K562 (cell line): ENCODE measurements around the gene OTOP3. TPM values are rescaled to one million over a fixed set of nuclear protein-coding genes. Genes with fewer than 3 reads are reported as not detected.

Source experiments
- CCAR2 ChIP-seq: fragments of 200-400 bp; formaldehyde crosslinking; IDR thresholded peaks from 2 replicates; pipeline ENCODE4 v1.6.1; 2017; ENCODE audit warnings: mild to moderate bottlenecking, low read depth, low read length
- CEBPG ChIP-seq, 3 experiments: fragments of 200-800 bp in 1 of 3; sonication (Bioruptor generic) in 1 of 3; sonication (generic) in 1 of 3; formaldehyde crosslinking in 1 of 3; IDR thresholded peaks in 2 of 3; conservative IDR thresholded peaks in 1 of 3; 2 replicates each; pipeline versions ENCODE4 v1.6.1 to v1.8.0; 2016 to 2022; ENCODE audit warnings: missing compliant biosample characterization in 2 of 3, missing genetic modification characterization in 2 of 3, mild to moderate bottlenecking in 1 of 3, missing genetic modification reagents in 1 of 3
- DDX20 ChIP-seq: fragments of 450-650 bp; IDR thresholded peaks from 2 replicates; pipeline ENCODE4 v1.6.1; 2016; ENCODE audit warnings: missing genetic modification characterization, low read depth, mild to moderate bottlenecking, missing compliant biosample characterization, moderate library complexity
- IRF1 ChIP-seq: sonication (generic); formaldehyde crosslinking; IDR thresholded peaks from 2 replicates; pipeline ENCODE4 v1.8.0; 2022; ENCODE audit warnings: missing genetic modification reagents, mild to moderate bottlenecking, borderline replicate concordance
- KAT2B ChIP-seq: IDR thresholded peaks from one replicate; pipeline ENCODE4 v1.6.1; 2012; ENCODE audit warnings: low read depth, mild to moderate bottlenecking, control low read depth, inconsistent platforms, low read length, moderate library complexity
- KDM2B ChIP-seq: fragments of 250-450 bp; sonication (Bioruptor Pico); IDR thresholded peaks from 2 replicates; pipeline ENCODE4 v1.8.0; 2021; ENCODE audit warnings: mild to moderate bottlenecking, moderate library complexity
- LCOR ChIP-seq: sonication (generic); formaldehyde crosslinking; IDR thresholded peaks from 2 replicates; pipeline ENCODE4 v1.8.0; 2022; ENCODE audit warnings: mild to moderate bottlenecking, missing genetic modification reagents
- MIER1 ChIP-seq: fragments of 450-650 bp; IDR thresholded peaks from 2 replicates; pipeline ENCODE4 v1.6.1; 2016; ENCODE audit warnings: antibody characterized with exemption, mild to moderate bottlenecking, low read depth
- MYBL2 ChIP-seq, 2 experiments: fragments of 450-650 bp in 1 of 2; sonication (generic) in 1 of 2; formaldehyde crosslinking in 1 of 2; IDR thresholded peaks; 2 replicates each; pipeline versions ENCODE4 v1.6.1 to v1.8.1; 2017 to 2022; ENCODE audit warnings: borderline replicate concordance in 1 of 2, inconsistent platforms in 1 of 2, low read depth in 1 of 2, mild to moderate bottlenecking in 1 of 2, missing genetic modification reagents in 1 of 2, moderate library complexity in 1 of 2
- NCOA2 ChIP-seq, 2 experiments: fragments of 450-650 bp; IDR thresholded peaks; 2 replicates each; pipeline ENCODE4 v1.6.1; 2018; ENCODE audit warnings: mild to moderate bottlenecking in 2 of 2, moderate library complexity in 1 of 2; ENCODE audit not compliant: partially characterized antibody in 2 of 2
- NFYB ChIP-seq: IDR thresholded peaks from 2 replicates; pipeline ENCODE4 v1.6.1; 2011; ENCODE audit warnings: mild to moderate bottlenecking, moderate library complexity; ENCODE audit not compliant: insufficient read length; ENCODE audit errors: extremely low read depth
- OTX1 ChIP-seq: fragments of 450-650 bp; formaldehyde crosslinking; IDR thresholded peaks from 2 replicates; pipeline ENCODE4 v1.4.0; 2022; ENCODE audit warnings: mild to moderate bottlenecking
- POLR3G ChIP-seq: IDR thresholded peaks from 2 replicates; pipeline ENCODE4 v1.6.1; 2011; ENCODE audit not compliant: insufficient read length, insufficient replicate concordance; ENCODE audit errors: extremely low read depth
- RAD51 ChIP-seq: fragments of 450-650 bp; IDR thresholded peaks from 2 replicates; pipeline ENCODE4 v1.7.1; 2016; ENCODE audit warnings: low read depth, mild to moderate bottlenecking, borderline replicate concordance
- RBFOX2 ChIP-seq: fragments of 200-400 bp; formaldehyde crosslinking; IDR thresholded peaks from 2 replicates; pipeline ENCODE4 v1.6.1; 2017; ENCODE audit warnings: low read depth, mild to moderate bottlenecking, low read length, moderate library complexity
- RBM15 ChIP-seq: fragments of 200-400 bp; formaldehyde crosslinking; IDR thresholded peaks from 2 replicates; pipeline ENCODE4 v1.6.1; 2018; ENCODE audit warnings: mild to moderate bottlenecking, low read length, moderate library complexity; ENCODE audit not compliant: insufficient read depth
- UBTF ChIP-seq, 2 experiments: IDR thresholded peaks; 2 replicates each; pipeline ENCODE4 v1.6.1; 2012; ENCODE audit warnings: improper control_type of control experiment in 2 of 2, low read depth in 2 of 2, low read length in 2 of 2, borderline replicate concordance in 1 of 2
- XRCC5 ChIP-seq: fragments of 200-400 bp; formaldehyde crosslinking; IDR thresholded peaks from 2 replicates; pipeline ENCODE4 v1.6.1; 2017; ENCODE audit warnings: low read depth, mild to moderate bottlenecking, low read length
- ZKSCAN3 ChIP-seq: fragments of 250-450 bp; sonication (Bioruptor Pico); IDR thresholded peaks from 2 replicates; pipeline ENCODE4 v1.4.0; 2020
- ZNF583 ChIP-seq: fragments of 250-450 bp; sonication (Bioruptor Pico); IDR thresholded peaks from 2 replicates; pipeline ENCODE4 v1.4.0; 2020
- polyA plus RNA-seq, 8 experiments: library from polyadenylated mRNA; depleted of rRNA in 4 of 8; stranded (reverse) in 5 of 8; unstranded in 3 of 8; fragments of >200 nt; fragmentation: Nextera tagmentation in 2 of 8; fragmentation: Illumina TruSeq in 1 of 8; extraction: Ambion mirVana in 2 of 8; extraction: Trizol in 1 of 8; gene quantifications; 2 replicates each; pipeline versions ENCODE4 v1.2.1 to v1.2.3, GENCODE V29; 2011 to 2014; ENCODE audit warnings: inconsistent platforms in 1 of 8, missing spikeins in 1 of 8
- total RNA-seq, 7 experiments: library from RNA; depleted of rRNA in 6 of 7; stranded (reverse); fragments of >200 nt in 6 of 7; fragmentation: Illumina TruSeq in 2 of 7; extraction: Trizol in 2 of 7; gene quantifications; 2 replicates each; pipeline versions ENCODE4 v1.2.1 to v1.2.3, GENCODE V29; 2011 to 2021; ENCODE audit warnings: low replicate concordance in 1 of 7
- TF ChIP-seq, protein P1 (sequence below): sonication (generic); formaldehyde crosslinking; IDR thresholded peaks from 2 replicates; pipeline ENCODE4 v1.8.1; 2023; ENCODE audit warnings: mild to moderate bottlenecking, missing genetic modification reagents, moderate library complexity
- TF ChIP-seq, protein P2 (sequence below): sonication (generic); formaldehyde crosslinking; IDR thresholded peaks from 2 replicates; pipeline ENCODE4 v1.8.1; 2022; ENCODE audit warnings: missing genetic modification reagents

Gene OTOP3
- total and polyA plus RNA-seq, 9 of the 15 experiments (the other 6 are each of a cell fraction or from before 2014, with no cell fraction given) = not detected

DNA sequence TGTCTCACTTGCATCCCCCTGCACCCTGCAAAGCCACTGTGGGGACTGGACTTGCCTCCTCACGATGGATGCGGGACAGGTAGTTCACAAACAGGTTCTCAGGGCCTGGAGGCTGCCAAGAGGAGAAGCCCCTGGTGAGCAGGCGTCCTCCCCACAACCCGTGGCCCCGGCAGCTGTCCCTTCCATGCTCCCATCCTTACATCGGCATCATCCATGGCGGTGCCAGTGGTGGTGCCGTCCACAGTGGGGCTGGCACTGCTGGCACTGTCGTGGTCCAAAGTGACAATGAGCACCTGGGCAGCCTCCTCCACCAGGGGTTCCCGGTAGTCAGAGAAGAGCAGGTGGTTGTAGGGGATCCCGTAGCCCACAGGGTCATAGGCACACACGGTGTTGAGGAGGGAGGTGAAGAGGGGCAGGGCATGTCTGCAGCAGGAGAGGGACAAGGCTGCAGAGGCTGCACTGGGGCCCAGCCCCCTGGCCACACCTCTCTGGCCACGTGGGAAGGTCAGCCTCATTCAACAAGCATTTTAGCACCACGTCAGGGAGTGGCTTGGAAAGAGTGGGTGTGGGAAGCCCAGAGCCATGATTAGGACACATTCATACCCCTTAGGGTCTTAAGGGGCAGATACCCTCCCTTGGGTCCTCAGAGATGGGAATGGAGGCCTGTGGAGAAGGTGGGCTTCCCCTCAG lies 24.3 kb downstream of the OTOP3 start (continued):
- no peak for TF ChIP-seq KAT2B
- no peak for TF ChIP-seq RBM15
- no peak for TF ChIP-seq OTX1
- TF ChIP-seq MYBL2 (IDR thresholded peaks at IDR 0.05; ENCODE audit: low read depth) = no peak
- no peak for TF ChIP-seq MYBL2 (CRISPR knock-in tag; IDR thresholded peaks at IDR 0.05; ENCODE audit: borderline replicate concordance)
- no peak for TF ChIP-seq NCOA2 (IDR thresholded peaks at IDR 0.05; ENCODE audit: partially characterized antibody in 2 of 2)
- TF ChIP-seq, protein P1, sequence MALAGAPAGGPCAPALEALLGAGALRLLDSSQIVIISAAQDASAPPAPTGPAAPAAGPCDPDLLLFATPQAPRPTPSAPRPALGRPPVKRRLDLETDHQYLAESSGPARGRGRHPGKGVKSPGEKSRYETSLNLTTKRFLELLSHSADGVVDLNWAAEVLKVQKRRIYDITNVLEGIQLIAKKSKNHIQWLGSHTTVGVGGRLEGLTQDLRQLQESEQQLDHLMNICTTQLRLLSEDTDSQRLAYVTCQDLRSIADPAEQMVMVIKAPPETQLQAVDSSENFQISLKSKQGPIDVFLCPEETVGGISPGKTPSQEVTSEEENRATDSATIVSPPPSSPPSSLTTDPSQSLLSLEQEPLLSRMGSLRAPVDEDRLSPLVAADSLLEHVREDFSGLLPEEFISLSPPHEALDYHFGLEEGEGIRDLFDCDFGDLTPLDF (CRISPR knock-in tag) = no peak
- no peak for TF ChIP-seq LCOR (CRISPR knock-in tag)
- no peak for TF ChIP-seq ZNF583 (CRISPR knock-in tag)
- 0 out of 2 replicates have a peak, but pooled peaks have one; percentile 6 for TF ChIP-seq CEBPG (CRISPR knock-in tag; IDR thresholded peaks at IDR 0.05)
- TF ChIP-seq CEBPG (tag; conservative IDR thresholded peaks at IDR 0.05 in 1 of 2, IDR thresholded peaks at IDR 0.05 in 1 of 2) = no peak
- no peak for TF ChIP-seq RBFOX2
- TF ChIP-seq UBTF (IDR thresholded peaks at IDR 0.05; ENCODE audit: borderline replicate concordance in 1 of 2, low read depth in 2 of 2, low read length in 2 of 2) = no peak
- no peak for TF ChIP-seq IRF1 (CRISPR knock-in tag)
- TF ChIP-seq MIER1 = no peak
- TF ChIP-seq, protein P2, sequence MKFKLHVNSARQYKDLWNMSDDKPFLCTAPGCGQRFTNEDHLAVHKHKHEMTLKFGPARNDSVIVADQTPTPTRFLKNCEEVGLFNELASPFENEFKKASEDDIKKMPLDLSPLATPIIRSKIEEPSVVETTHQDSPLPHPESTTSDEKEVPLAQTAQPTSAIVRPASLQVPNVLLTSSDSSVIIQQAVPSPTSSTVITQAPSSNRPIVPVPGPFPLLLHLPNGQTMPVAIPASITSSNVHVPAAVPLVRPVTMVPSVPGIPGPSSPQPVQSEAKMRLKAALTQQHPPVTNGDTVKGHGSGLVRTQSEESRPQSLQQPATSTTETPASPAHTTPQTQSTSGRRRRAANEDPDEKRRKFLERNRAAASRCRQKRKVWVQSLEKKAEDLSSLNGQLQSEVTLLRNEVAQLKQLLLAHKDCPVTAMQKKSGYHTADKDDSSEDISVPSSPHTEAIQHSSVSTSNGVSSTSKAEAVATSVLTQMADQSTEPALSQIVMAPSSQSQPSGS (CRISPR knock-in tag) = no peak
- peak; percentile 15; the same call in 1 of the 2 replicates for TF ChIP-seq RAD51
- TF ChIP-seq DDX20 (tag) = no peak
- no peak for TF ChIP-seq XRCC5
- TF ChIP-seq ZKSCAN3 = no peak
- no peak for TF ChIP-seq NFYB
- no peak for TF ChIP-seq POLR3G
- TF ChIP-seq CCAR2 = no peak
- no peak for TF ChIP-seq KDM2B
